ENCODE results near the gene RNF213.

DNA sequence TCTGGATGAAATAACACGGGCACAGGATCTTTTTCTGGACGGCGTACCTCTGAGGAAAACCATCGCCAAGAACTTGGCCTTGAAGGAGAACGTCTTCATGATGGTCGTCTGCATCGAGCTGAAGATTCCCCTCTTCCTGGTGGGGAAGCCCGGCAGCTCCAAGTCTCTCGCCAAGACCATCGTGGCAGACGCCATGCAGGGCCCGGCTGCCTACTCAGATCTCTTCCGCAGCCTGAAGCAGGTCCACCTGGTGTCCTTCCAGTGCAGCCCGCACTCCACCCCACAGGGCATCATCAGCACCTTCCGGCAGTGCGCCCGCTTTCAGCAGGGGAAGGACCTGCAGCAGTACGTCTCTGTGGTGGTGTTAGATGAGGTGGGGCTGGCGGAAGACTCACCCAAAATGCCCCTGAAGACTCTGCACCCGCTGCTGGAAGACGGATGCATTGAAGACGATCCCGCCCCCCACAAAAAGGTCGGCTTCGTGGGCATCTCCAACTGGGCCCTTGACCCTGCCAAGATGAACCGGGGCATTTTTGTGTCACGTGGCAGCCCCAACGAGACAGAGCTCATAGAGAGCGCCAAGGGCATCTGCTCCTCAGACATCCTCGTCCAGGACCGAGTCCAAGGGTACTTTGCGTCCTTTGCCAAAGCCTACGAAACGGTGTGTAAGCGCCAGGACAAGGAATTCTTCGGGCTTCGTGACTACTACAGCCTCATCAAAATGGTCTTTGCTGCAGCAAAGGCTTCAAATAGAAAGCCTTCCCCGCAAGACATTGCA, 86.0 kb downstream of the RNF213 start:
- no peak for TF ChIP-seq CTCF (conservative IDR thresholded peaks at IDR 0.05; ENCODE audit: low read length)
- TF ChIP-seq EZH2phosphoT487 (IDR thresholded peaks at IDR 0.05; ENCODE audit: borderline replicate concordance): no peak
